Kidney capillary endothelial cell (primary cell): ENCODE data around the gene HMOX1.
A peak's percentile ranks its signal among the peaks of the same experiment; 100 is the strongest.
"Not testable (repeated sequence)": the region's sequence is repeated elsewhere in the genome, so short reads cannot be mapped to it uniquely, and the experiment has no call there.

Experiments
- DNase-seq: peaks from one replicate; pipeline ENCODE4 v3.0.0-alpha.2; 2018; ENCODE audit warnings: low spot score

The HMOX1 gene

GRCh38 chr22:35380013-35380412, 883 bp upstream of the HMOX1 start:
- DNase-seq = no peak

- DNase-seq = no peak
Measured at GRCh38 chr22:35381424-35382009, 621 bp downstream of the HMOX1 start.

- DNase-seq = no peak
Measured at GRCh38 chr22:35383679-35384071, 2.8 kb downstream of the HMOX1 start.

- no peak for DNase-seq
Measured at GRCh38 chr22:35384527-35384926, 3.6 kb downstream of the HMOX1 start.

GRCh38 chr22:35384975-35385588, 4.2 kb downstream of the HMOX1 start:
- no peak for DNase-seq

- no peak for DNase-seq
Measured at GRCh38 chr22:35386670-35387288, 5.9 kb downstream of the HMOX1 start.

- DNase-seq = no peak
Measured at GRCh38 chr22:35390933-35391332, 10.0 kb downstream of the HMOX1 start.

GRCh38 chr22:35392357-35392756, 11.5 kb downstream of the HMOX1 start:
- no peak for DNase-seq

- DNase-seq = no peak
Measured at GRCh38 chr22:35393116-35394010, 12.5 kb downstream of the HMOX1 start.

GRCh38 chr22:35394011-35394312, 13.1 kb downstream of the HMOX1 start:
- no peak for DNase-seq

- DNase-seq = no peak
Measured at GRCh38 chr22:35394810-35395563, 14.1 kb downstream of the HMOX1 start.

- DNase-seq = not testable (repeated sequence)
Measured at GRCh38 chr22:35396622-35397021, 15.7 kb downstream of the HMOX1 start.

GRCh38 chr22:35397095-35397904, 16.4 kb downstream of the HMOX1 start:
- DNase-seq = no peak

GRCh38 chr22:35398591-35398973, 17.7 kb downstream of the HMOX1 start:
- DNase-seq = no peak

- DNase-seq = no peak
Measured at GRCh38 chr22:35399114-35399677, 18.3 kb downstream of the HMOX1 start.

- peak; percentile 97 for DNase-seq
Measured at GRCh38 chr22:35399678-35400500, 19.0 kb downstream of the HMOX1 start, which contains the start of gene MCM5. Gene MCM5 (plus strand): TSS chr22:35400140. CDS start chr22:35400439, 299 bp downstream.

GRCh38 chr22:35400501-35400790, 19.6 kb downstream of the HMOX1 start:
- no peak for DNase-seq

GRCh38 chr22:35401863-35402262, 21.0 kb downstream of the HMOX1 start:
- no peak for DNase-seq

GRCh38 chr22:35403356-35403755, 22.5 kb downstream of the HMOX1 start:
- no peak for DNase-seq

- DNase-seq = no peak
Measured at GRCh38 chr22:35404176-35404575, 23.3 kb downstream of the HMOX1 start.
